ENCODE results near the gene ITGAL. TPM values are rescaled to one million over a fixed set of nuclear protein-coding genes. Genes with fewer than 3 reads are reported as not detected.

Gene ITGAL
- total and polyA plus RNA-seq, 2 of the 8 experiments (the other 6 are each of a cell fraction or from before 2014, with no cell fraction given): not detected

GRCh38 chr16:30527635-30528178, 55.2 kb downstream of the ITGAL start (continued):
- TF ChIP-seq, protein P1, sequence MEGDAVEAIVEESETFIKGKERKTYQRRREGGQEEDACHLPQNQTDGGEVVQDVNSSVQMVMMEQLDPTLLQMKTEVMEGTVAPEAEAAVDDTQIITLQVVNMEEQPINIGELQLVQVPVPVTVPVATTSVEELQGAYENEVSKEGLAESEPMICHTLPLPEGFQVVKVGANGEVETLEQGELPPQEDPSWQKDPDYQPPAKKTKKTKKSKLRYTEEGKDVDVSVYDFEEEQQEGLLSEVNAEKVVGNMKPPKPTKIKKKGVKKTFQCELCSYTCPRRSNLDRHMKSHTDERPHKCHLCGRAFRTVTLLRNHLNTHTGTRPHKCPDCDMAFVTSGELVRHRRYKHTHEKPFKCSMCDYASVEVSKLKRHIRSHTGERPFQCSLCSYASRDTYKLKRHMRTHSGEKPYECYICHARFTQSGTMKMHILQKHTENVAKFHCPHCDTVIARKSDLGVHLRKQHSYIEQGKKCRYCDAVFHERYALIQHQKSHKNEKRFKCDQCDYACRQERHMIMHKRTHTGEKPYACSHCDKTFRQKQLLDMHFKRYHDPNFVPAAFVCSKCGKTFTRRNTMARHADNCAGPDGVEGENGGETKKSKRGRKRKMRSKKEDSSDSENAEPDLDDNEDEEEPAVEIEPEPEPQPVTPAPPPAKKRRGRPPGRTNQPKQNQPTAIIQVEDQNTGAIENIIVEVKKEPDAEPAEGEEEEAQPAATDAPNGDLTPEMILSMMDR (IDR thresholded peaks at IDR 0.05; ENCODE audit: control extremely low read depth in 1 of 3, insufficient read depth in 1 of 3, low read depth in 1 of 3, low read length in 3 of 3): no peak
